Activated T-cell treated with anti-CD3 and anti-CD28 coated beads, Interleukin-2, amount 50 U/mL, for 1 hour (primary cell): ENCODE measurements around the gene EPSTI1.
"Not testable (repeated sequence)": the region's sequence is repeated elsewhere in the genome, so short reads cannot be mapped to it uniquely, and the experiment has no call there.

Source experiments
- DNase-seq: peaks from one replicate; pipeline ENCODE4 v3.0.0-alpha.2; 2020

The EPSTI1 gene

GRCh38 chr13:42883771-42884467 lies 108.1 kb downstream of the EPSTI1 start:
- DNase-seq, result no peak

- no peak for DNase-seq
Observed at GRCh38 chr13:42883142-42883541, 108.9 kb downstream of the EPSTI1 start.

GRCh38 chr13:42880056-42880605 lies 111.9 kb downstream of the EPSTI1 start:
- no peak for DNase-seq

GRCh38 chr13:42878721-42879120 lies 113.3 kb downstream of the EPSTI1 start:
- no peak for DNase-seq

GRCh38 chr13:42876887-42877545 lies 115.0 kb downstream of the EPSTI1 start:
- DNase-seq, result no peak

- no peak for DNase-seq
Observed at GRCh38 chr13:42876270-42876714, 115.7 kb downstream of the EPSTI1 start.

GRCh38 chr13:42875475-42876269 lies 116.4 kb downstream of the EPSTI1 start:
- DNase-seq, result no peak

GRCh38 chr13:42874221-42874620 lies 117.8 kb downstream of the EPSTI1 start:
- DNase-seq, result no peak

- no peak for DNase-seq
Observed at GRCh38 chr13:42873081-42873480, 119.0 kb downstream of the EPSTI1 start.

- no peak for DNase-seq
Observed at GRCh38 chr13:42867232-42867631, 124.8 kb downstream of the EPSTI1 start.

GRCh38 chr13:42865768-42866102 lies 126.3 kb downstream of the EPSTI1 start:
- no peak for DNase-seq

GRCh38 chr13:42864952-42865767 lies 126.9 kb downstream of the EPSTI1 start:
- DNase-seq, result no peak

GRCh38 chr13:42862370-42862769 lies 129.7 kb downstream of the EPSTI1 start:
- not testable (repeated sequence) for DNase-seq

GRCh38 chr13:42860485-42860884 lies 131.6 kb downstream of the EPSTI1 start:
- DNase-seq, result no peak

GRCh38 chr13:42859760-42860159 lies 132.3 kb downstream of the EPSTI1 start:
- DNase-seq, result no peak

- no peak for DNase-seq
Observed at GRCh38 chr13:42855410-42855809, 136.6 kb downstream of the EPSTI1 start.

- no peak for DNase-seq
Observed at GRCh38 chr13:42852136-42852535, 139.9 kb downstream of the EPSTI1 start.

- DNase-seq, result no peak
Observed at GRCh38 chr13:42849200-42849599, 142.8 kb downstream of the EPSTI1 start.

- no peak for DNase-seq
Observed at GRCh38 chr13:42847891-42848663, 144.0 kb downstream of the EPSTI1 start.

- DNase-seq, result no peak
Observed at GRCh38 chr13:42836930-42837690, 154.9 kb downstream of the EPSTI1 start.
